SU-DHL-6 (cell line): ENCODE measurements around the gene TBX22.

Source experiments
- CTCF ChIP-seq: fragments of 200-600 bp; sonication (generic); IDR thresholded peaks from one replicate; pipeline ENCODE4 v1.5.1; 2017; ENCODE audit warnings: antibody characterized with exemption, mild to moderate bottlenecking, low read length, moderate library complexity; ENCODE audit not compliant: insufficient read depth, poor library complexity, severe bottlenecking
- EZH2phosphoT487 ChIP-seq: fragments of 200-600 bp; sonication (generic), shearing (Covaris generic); conservative IDR thresholded peaks from 2 replicates; pipeline ENCODE4 v1.6.1; 2018; ENCODE audit warnings: mild to moderate bottlenecking, antibody characterized with exemption, low read length, moderate library complexity, mixed read lengths

- TF ChIP-seq CTCF (no peak), EZH2phosphoT487 (no peak)
Measured at GRCh38 chrX:80014141-80014940, at the start of gene TBX22.
